ENCODE results near the gene S100A4.
A peak's percentile ranks its signal among the peaks of the same experiment; 100 is the strongest.
"Not testable (repeated sequence)": the region's sequence is repeated elsewhere in the genome, so short reads cannot be mapped to it uniquely, and the experiment has no call there.

Gene S100A4

DNA sequence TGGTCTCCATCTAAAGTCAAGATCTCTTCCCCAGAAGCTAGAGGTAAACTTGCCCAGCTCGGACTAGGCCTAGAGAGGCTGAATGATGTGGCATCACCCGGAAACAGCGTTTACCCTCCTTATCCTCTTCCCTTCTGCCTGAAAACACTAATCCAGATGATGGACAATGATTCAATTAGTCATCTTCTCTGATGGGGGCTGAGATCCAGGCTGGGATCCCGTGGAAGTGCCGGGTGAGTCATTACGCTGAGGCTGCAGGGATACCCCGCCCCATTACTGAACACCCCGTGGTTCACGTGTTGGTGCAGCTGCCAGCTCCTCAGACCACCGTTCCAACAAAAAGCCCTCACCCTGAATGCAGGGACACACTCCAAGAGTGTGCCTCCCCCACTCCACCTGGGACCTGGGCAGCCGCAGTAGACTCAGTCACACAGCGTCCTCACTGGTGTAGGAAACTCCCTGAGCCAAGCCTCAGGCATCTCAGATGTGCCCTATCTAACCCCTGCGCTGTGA lies 11.9 kb downstream of the S100A4 start:
- DNase-seq (ENCODE audit: low spot score), result peak; percentile 44

DNA sequence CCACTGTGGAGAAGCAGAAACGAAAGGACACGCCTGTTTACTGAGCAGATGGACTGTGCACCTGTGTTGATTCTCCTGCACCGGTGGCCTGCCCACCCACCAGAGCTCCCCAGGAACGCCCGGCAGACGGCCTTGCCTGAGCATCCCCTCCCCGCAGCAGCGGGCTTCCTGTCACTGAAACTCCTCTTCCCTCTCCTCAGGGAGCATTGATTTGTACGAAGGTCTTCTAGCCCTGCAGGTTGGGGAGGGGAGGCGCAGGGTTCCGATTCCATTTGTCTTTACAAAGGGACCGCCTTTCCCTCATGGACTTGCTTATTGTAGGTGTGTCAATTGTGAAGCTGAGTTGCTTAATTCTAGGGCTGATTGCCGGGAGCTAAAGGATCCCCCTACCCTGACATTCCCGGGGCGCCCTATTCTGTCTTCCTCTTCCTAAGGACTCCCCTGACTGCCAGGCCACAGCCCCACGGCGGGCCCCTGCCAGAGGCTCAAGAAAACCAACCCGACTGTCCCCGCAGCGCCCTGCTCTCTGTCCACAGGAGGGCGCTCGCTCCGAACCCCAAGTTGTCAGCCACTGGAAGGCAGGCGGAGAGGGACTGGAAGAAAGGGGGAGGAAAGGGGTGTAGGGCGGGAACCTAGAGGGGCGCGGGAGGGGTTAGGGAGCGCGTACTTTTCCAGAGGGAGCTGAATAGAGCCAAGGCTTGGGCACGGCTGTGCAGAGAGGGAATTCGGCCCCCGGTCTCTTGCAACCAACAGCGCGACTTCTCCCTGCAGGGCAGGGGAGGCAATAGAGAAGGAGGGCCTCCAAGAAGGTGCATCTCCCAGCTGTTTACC lies 12.6 kb downstream of the S100A4 start:
- DNase-seq (ENCODE audit: low spot score), result peak; percentile 88

DNA sequence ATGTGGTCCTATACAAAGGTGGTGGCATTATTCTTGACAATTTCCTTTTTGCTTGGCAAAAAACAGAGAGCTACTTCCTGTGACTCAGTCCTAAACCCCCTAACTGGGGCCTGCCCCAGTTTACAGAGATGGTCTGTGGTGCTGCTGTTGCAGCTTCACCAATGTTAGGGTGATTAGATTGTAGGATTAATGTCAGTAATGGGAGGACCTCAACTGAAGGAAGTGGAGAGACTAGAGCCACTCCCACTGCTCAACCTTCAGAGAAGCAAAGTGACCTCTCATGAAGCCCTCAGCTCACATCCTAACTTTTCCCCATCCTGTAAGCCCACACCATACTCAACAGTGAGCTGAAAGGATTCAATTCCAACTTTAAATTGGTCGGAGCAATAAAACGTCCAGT lies 13.4 kb downstream of the S100A4 start:
- DNase-seq (ENCODE audit: low spot score), result no peak

- no peak for DNase-seq (ENCODE audit: low spot score)
Observed at GRCh38 chr1:153531638-153532037, 14.0 kb downstream of the S100A4 start.

- DNase-seq (ENCODE audit: low spot score), result no peak
Observed at GRCh38 chr1:153527683-153528040, 17.9 kb downstream of the S100A4 start.

GRCh38 chr1:153527023-153527682 lies 18.5 kb downstream of the S100A4 start:
- no peak for DNase-seq (ENCODE audit: low spot score)

DNA sequence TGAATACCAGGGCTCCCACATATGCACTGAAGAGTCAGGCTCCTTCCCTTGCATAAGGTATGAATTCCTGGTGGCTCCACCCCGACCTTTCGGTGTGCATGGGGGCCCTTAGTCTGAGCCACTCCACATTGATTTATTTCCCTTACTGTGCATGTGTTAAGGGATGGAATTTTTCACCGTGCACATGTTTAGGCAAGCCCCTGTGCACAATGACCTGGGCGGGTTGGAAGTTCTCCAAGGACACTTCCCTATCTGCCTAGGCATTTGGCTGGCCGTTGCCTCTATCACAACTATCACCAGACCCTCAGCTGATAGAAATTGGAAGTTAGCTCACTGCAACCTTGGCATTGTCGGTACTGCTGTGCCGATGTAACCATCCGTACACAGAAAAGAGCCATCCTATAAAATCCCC lies 19.5 kb downstream of the S100A4 start:
- peak; percentile 28 for DNase-seq (ENCODE audit: low spot score)

DNA sequence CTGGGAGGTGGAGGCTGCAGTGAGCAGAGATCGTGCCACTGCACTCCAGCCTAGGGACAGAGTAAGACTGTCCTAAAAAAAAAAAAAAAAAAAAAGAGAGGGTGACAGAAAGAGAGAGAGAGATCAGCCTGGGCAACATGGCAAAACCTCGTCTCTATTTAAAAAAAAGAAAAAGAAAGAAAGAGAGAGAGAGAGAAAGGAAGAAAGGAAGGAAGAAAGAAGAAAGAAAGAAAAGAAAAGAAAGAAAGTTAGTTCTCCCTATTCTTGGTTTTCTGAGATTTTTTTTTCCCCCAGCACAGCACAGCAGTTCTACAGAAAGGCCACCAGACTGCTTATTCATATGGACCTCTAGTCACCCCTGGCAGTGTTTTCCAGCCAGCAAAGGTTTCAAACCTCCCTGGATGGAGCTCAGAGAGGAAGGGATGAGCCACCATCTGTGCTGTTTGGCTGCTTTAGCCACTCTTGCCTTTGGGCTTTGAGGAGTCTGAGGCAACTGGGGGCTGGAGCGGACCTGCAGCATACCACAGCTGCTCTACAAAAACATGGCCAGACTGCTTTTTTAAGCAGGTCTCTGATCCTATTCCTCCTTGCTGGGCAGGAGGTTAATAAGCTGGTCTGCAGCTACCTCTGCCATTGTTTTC lies 20.4 kb downstream of the S100A4 start:
- no peak for DNase-seq (ENCODE audit: low spot score)

DNA sequence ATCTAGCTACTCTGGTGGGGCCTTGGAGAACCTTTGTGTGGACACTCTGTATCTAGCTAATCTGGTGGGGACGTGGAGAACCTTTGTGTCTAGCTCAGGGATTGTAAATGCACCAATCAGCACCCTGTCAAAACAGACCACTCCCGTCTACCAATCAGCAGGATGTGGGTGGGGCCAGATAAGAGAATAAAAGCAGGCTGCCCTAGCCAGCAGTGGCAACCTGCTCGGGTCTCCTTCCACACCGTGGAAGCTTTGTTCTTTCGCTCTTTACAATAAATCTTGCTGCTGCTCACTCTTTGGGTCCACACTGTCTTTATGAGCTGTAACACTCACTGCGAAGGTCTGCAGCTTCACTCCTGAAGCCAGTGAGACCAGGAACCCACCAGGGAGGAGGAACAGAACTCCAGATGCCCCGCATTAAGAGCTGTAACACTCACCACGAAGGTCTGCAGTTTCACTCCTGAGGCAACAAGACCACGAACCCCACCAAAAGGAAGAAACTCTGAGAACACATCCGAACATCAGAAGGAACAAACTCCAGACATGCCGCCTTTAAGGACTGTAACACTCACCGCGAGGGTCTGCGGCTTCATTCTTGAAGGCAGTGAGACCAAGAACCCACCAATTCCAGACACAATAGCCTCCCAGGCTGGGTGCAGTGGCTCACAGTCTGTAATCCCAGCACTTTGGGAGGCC lies 23.1 kb downstream of the S100A4 start:
- DNase-seq (ENCODE audit: low spot score), result not testable (repeated sequence)

GRCh38 chr1:153521808-153522207 lies 23.8 kb downstream of the S100A4 start:
- DNase-seq (ENCODE audit: low spot score), result not testable (repeated sequence)

DNA sequence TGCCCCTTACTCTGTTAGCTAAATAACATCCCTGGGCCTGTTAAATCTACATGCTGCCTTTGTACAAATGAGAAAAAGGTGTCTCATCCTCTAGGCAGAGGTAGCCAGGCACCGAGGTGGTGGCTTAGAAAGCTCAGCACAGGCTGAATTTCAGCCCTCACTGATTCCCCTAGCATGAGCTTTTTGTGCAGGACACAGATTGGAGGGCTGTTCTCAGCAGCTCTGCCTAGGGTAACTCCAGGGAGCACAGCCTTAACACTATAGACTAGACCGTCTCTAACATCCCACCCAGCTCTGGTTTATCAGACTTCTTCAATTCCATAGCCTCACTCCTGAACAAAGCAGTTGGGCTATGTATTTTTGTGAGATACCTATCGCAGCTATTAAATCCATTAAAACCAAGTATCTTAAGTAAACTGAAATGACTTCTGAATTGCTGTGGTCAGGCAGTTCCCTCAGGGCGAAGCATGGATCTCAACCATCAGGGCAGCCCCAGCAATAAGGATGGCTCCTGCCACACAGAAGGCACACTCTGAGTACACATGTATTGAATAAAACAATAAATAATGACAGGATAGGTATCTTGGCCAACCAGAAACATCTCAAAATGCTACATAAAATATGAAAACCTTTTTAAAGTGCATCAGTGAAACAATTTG lies 24.7 kb downstream of the S100A4 start:
- DNase-seq (ENCODE audit: low spot score), result no peak

- DNase-seq (ENCODE audit: low spot score), result not testable (repeated sequence)
Observed at GRCh38 chr1:153520137-153520691, 25.4 kb downstream of the S100A4 start.

DNA sequence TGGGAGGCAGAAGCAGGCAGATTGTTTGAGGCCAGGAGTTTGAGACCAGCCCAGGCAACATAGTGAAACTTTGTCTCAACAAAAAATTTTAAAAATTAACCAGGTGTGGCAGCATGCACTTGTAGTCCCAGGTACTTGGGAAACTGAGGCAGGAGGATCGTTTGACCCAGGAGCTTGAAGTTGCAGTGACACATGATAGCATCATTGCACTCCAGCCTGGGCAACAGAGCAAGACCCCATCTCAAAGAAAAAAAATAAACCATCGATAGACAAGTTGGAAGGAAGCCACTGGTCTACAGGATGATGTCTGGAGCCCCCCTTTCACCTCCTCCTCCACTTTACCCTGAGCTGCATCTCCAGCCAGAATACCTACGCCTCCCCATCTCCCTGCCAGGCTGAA lies 26.4 kb downstream of the S100A4 start:
- DNase-seq (ENCODE audit: low spot score), result no peak

DNA sequence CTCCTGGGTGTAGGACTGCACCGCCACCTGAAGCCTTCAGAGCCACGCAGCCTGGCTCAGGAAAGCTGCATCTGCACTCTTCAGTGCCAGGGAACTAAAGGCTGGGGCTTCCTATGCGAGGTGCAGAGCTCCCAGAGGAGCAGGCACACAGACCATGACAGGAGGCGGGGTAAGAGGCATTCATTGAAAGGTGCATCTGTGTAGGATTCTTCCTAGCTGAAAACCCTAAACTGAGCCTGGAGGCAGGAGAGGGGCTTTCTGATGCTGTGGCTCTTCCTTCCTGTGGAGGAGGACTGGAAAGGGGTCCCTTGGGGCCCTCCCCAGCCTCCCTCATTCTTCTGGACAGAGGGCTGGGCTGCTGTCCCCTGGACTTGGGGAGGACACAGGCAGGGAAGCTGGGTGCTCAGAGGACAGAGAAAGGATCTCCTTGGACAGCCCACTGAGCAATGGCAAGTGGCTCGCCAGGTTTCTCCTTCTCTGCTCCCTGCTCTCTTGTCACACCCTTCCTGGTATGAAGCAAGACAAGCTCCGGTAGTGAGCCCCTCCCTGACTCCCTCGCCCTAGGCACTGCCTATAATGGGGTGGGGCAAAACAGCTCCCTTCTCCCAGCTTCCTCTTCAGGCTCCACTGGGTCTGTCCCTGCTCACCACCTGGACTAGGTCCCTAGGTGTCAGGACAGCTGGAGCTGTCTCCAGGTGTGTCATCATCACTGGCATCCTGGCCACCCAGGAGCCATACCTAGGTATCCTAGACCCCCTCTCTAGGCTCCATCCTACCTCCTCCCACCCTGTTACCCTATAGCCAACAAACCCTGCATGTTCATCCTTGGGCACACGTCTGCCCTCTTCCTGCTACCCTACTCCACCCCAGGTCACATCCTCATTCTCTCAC lies 29.9 kb downstream of the S100A4 start:
- DNase-seq (ENCODE audit: low spot score), result peak; percentile 21

GRCh38 chr1:153513666-153514065 lies 31.9 kb downstream of the S100A4 start:
- DNase-seq (ENCODE audit: low spot score), result no peak

DNA sequence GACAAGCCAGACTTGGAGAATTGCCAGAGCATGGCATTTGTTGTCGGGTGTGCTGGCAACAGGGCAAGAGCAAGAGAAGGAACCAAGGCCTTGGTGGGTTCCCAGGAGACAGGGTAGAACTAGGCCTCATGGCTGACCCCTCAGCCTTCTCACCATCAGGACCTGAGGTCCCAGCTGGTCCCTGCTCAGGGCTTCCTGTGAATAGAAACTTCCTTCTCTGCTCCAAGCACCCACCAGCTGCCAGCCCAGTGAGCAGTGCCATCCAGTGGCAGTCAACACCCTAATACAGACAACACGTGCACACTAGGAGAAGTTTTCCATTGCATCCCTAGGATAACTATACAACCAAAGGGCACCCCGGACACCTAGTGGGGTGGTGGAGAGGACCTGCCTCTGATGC lies 32.6 kb downstream of the S100A4 start:
- no peak for DNase-seq (ENCODE audit: low spot score)

- peak; percentile 85 for DNase-seq (ENCODE audit: low spot score)
Observed at GRCh38 chr1:153510984-153511410, 34.6 kb downstream of the S100A4 start.

GRCh38 chr1:153509729-153510354 lies 35.8 kb downstream of the S100A4 start:
- DNase-seq (ENCODE audit: low spot score), result peak; percentile 67

GRCh38 chr1:153509036-153509435 lies 36.6 kb downstream of the S100A4 start:
- no peak for DNase-seq (ENCODE audit: low spot score)
